Mononuclear cell (primary cell): ENCODE results near the gene KRT33B. TPM values are rescaled to one million over a fixed set of nuclear protein-coding genes. Genes with fewer than 3 reads are reported as not detected.

Experiments
- H3K27me3 ChIP-seq: 2 replicates; pipeline ENCODE4 v1.6.0; 2011; ENCODE audit warnings: low read length, control low read depth; ENCODE audit not compliant: insufficient read depth
- H3K4me1 ChIP-seq: 2 replicates; pipeline ENCODE4 v1.5.1; 2011; ENCODE audit warnings: mild to moderate bottlenecking, low read length, control low read depth; ENCODE audit not compliant: insufficient read depth
- H3K4me3 ChIP-seq: 2 replicates; pipeline ENCODE4 v1.5.1; 2011; ENCODE audit warnings: mild to moderate bottlenecking, low read length, moderate library complexity
- H3K9me3 ChIP-seq: 2 replicates; pipeline ENCODE4 v1.5.1; 2011; ENCODE audit warnings: low read depth, mild to moderate bottlenecking, control low read depth, low read length
- total RNA-seq: library from RNA; depleted of rRNA; stranded (reverse); fragments of >200 nt; gene quantifications from one replicate; pipeline ENCODE4 v1.2.3, GENCODE V29; 2012

Gene KRT33B
- total RNA-seq, result not detected

DNA sequence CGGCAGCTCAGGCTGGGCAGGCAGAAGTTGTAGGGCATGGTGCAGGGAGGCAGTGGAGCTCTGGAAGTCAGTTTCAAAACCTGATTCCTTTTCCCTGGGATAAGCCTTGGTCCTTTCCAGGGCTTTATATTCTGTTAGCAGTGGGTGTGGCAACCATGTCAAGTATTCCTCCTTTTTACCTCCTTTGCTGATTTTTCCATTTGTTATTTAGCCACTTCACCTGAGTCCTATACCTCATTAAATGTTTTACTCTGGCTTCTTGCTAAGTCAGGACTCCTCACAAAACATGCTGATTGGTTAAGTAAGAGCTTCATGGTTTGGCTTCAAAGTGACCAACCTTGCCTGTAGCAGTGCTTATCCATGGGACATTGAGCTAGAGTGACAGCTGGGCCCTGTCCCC lies at the start of gene KRT33B:
KRT33B (minus strand) TSS at position 101 of the 400 bp plus-strand sequence; CDS start at position 38, 63 bp downstream.
- H3K4me1 ChIP-seq, result no peaks in the 10 kb centered on the region
- H3K9me3 ChIP-seq, result no peaks in the 10 kb centered on the region
- peaks cover 7% of the 10 kb centered on the region for H3K27me3 ChIP-seq
- H3K4me3 ChIP-seq, result no peak within 1 kb of the TSS

- Histone ChIP-seq H3K4me3 (no peak overlapping the region), H3K9me3 (no peaks in the 10 kb centered on the region), H3K4me1 (peaks cover 7% of the 10 kb centered on the region), H3K27me3 (no peaks in the 10 kb centered on the region)
Observed at GRCh38 chr17:41418116-41418860, 48.7 kb upstream of the KRT33B start.

DNA sequence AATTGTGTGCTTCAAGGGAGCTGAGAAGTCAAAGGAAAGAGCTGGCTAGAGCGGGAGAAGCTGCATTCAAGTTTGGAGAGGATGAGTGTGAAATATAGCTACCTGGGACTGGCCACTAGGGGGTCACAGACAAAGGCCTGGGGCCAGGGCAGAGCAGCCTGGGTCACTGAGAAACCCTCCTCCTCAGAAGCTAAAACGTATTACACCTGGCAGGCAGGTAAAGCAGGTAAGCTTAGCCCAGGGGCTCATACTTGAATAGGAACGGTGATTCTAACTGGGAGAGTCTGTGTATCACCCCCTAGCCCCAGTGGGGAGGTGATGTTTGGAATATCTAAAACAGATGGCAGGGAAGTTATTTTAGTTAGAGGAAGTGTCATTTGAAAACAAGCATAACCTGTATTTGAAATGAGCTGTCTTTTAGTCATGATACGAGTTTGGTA lies 48.0 kb upstream of the KRT33B start:
- no peak overlapping the region for H3K4me3 ChIP-seq
- H3K9me3 ChIP-seq, result no peaks in the 10 kb centered on the region
- H3K4me1 ChIP-seq, result peaks cover 7% of the 10 kb centered on the region
- H3K27me3 ChIP-seq, result no peaks in the 10 kb centered on the region

- Histone ChIP-seq H3K4me1 (peaks cover 7% of the 10 kb centered on the region), H3K9me3 (no peaks in the 10 kb centered on the region), H3K27me3 (no peaks in the 10 kb centered on the region)
Observed at GRCh38 chr17:41417127-41417526, 47.5 kb upstream of the KRT33B start.

DNA sequence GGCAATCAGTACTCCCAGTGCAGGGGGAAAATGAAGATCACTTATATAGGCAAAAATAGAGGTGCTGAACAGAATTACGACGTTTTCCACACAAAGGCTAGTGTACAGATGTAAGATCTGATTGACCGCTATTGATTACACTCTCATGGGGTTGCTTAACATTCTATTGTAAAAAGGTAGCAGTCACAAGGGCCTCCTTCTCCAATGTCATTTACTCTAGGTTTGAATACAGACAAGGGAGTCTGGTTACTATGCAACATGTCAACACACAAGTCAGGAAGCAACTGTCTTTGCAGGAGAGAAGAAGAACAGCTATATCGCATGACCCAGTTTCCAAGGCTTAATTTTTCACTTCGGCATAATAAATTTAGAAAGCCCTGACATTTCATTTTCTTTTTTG lies 46.9 kb upstream of the KRT33B start:
- H3K9me3 ChIP-seq, result no peaks in the 10 kb centered on the region
- H3K4me1 ChIP-seq, result peaks cover 7% of the 10 kb centered on the region

More at GRCh38 chr17:41417127-41417526, 47.5 kb upstream of the KRT33B start:
- H3K4me3 ChIP-seq, result no peak overlapping the region

GRCh38 chr17:41415833-41416335 lies 46.3 kb upstream of the KRT33B start:
- no peaks in the 10 kb centered on the region for H3K27me3 ChIP-seq
- H3K4me1 ChIP-seq, result peaks cover 7% of the 10 kb centered on the region
- H3K4me3 ChIP-seq, result no peak overlapping the region
- H3K9me3 ChIP-seq, result no peaks in the 10 kb centered on the region

More for the DNA sequence above, 46.9 kb upstream of the KRT33B start:
- no peak overlapping the region for H3K4me3 ChIP-seq
- no peaks in the 10 kb centered on the region for H3K27me3 ChIP-seq

DNA sequence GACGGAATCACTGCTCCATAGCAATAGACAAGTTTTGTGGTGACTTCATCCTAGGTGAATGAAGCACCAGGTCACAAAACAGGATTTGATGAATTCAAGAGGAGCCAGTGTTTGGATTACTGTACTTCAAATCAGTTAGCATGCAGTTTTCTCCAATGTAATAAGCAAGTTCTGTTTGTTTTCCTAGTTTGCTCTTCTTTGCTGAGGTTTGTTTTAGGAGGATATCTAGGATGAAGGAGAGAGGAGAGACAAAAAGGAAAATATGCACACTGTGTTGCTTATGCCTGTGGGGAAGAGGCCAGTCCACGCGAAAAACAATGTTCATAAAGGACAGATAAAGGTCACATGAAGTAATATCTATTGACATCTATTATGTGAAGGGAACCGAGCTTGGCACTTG lies 45.8 kb upstream of the KRT33B start:
- Histone ChIP-seq H3K27me3 (no peaks in the 10 kb centered on the region), H3K4me1 (peaks cover 7% of the 10 kb centered on the region), H3K9me3 (no peaks in the 10 kb centered on the region), H3K4me3 (no peak overlapping the region)

DNA sequence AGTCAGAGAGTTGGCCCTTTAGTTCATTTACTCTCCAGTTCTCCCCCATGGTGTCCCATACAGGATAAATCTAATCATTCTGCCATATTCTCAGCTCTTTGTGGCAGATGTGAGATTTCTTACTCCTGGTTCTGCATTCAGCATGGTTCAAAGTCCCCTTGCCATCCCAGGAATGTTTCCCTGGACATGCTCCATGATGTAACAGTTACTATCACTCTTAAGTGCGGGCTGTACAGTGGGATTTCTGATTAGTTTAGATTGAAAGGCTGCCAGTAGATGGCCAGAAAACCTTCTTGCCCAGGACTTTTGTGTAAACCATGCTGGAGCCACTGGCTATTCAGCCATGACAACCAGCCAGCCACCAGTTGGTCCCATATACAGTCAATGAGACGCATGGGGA lies 44.4 kb upstream of the KRT33B start:
- Histone ChIP-seq H3K9me3 (no peaks in the 10 kb centered on the region), H3K27me3 (no peaks in the 10 kb centered on the region)

GRCh38 chr17:41413353-41413957 lies 43.8 kb upstream of the KRT33B start:
- Histone ChIP-seq H3K4me3 (no peak overlapping the region), H3K4me1 (peaks cover 7% of the 10 kb centered on the region), H3K27me3 (no peaks in the 10 kb centered on the region), H3K9me3 (no peaks in the 10 kb centered on the region)

More for the DNA sequence above, 44.4 kb upstream of the KRT33B start:
- H3K4me3 ChIP-seq, result no peak overlapping the region
- peaks cover 7% of the 10 kb centered on the region for H3K4me1 ChIP-seq

- Histone ChIP-seq H3K4me1 (no peaks in the 10 kb centered on the region), H3K9me3 (no peaks in the 10 kb centered on the region), H3K4me3 (no peak overlapping the region), H3K27me3 (no peaks in the 10 kb centered on the region)
Observed at GRCh38 chr17:41411072-41411840, 41.6 kb upstream of the KRT33B start.

DNA sequence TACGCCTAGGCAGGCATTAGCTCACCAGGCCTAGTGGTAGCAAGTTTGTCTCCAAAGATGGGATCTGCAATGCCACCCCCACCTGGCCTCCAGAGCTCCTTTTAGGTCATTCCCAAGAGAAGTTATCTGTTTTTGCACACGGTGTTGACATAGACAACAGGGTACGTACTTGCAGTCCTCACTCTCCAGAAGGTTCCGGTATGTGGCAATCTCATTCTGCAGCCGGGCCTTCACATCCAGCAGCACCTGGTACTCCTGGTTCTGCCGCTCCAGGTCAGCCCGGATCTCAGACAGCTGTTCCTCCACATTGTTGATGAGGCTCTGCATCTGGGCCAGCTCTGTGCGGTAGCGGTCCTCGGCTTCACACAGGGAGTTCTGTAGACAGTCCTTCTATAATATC lies 37.6 kb upstream of the KRT33B start:
- no peaks in the 10 kb centered on the region for H3K4me1 ChIP-seq
- no peaks in the 10 kb centered on the region for H3K27me3 ChIP-seq
- H3K9me3 ChIP-seq, result no peaks in the 10 kb centered on the region
- no peak overlapping the region for H3K4me3 ChIP-seq

- H3K9me3 ChIP-seq, result no peaks in the 10 kb centered on the region
- no peaks in the 10 kb centered on the region for H3K27me3 ChIP-seq
- no peak overlapping the region for H3K4me3 ChIP-seq
- H3K4me1 ChIP-seq, result no peaks in the 10 kb centered on the region
Observed at GRCh38 chr17:41406205-41406604, 36.6 kb upstream of the KRT33B start.

GRCh38 chr17:41404024-41404671 lies 34.5 kb upstream of the KRT33B start:
- Histone ChIP-seq H3K4me1 (no peaks in the 10 kb centered on the region), H3K9me3 (no peaks in the 10 kb centered on the region), H3K27me3 (no peaks in the 10 kb centered on the region), H3K4me3 (no peak overlapping the region)

DNA sequence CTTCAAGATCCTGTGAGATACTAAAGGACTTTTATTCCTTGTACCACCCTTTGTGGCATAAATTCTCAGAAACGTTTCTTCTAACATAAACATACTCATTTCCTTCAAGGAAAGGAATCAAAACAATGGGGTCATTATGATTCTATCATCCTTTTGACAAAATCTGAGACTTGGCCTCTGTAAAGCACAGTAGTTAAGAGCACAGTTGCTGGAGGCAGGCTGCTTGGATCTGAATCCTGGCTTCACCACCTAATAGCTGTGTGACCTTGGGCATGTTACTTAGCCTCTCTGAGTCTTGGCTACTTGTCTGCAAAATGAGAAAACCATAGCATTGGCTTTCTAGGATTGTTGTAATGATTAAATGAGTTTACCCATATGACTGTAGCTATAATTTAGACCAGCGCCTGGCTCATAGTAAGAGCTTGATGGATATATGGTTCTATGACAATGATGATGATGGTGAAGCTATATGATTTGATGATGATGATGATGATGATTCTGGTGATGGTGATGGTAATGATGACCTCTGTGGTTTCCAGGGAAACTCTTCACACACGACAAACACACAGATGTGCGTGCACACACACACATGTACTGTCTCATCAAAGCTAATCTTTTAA lies 33.9 kb upstream of the KRT33B start:
- no peaks in the 10 kb centered on the region for H3K4me1 ChIP-seq
- no peak overlapping the region for H3K4me3 ChIP-seq
- H3K27me3 ChIP-seq, result no peaks in the 10 kb centered on the region
- no peaks in the 10 kb centered on the region for H3K9me3 ChIP-seq
